Progenitor cell of endocrine pancreas (in vitro differentiated cells): ENCODE data around the gene GMEB2. TPM values are rescaled to one million over a fixed set of nuclear protein-coding genes. Genes with fewer than 3 reads are reported as not detected.
"Not testable (repeated sequence)": the region's sequence is repeated elsewhere in the genome, so short reads cannot be mapped to it uniquely, and the experiment has no call there.

Experiments used
- DNase-seq: peaks from one replicate; pipeline ENCODE4 v3.0.0; 2021; ENCODE audit warnings: low spot score; ENCODE audit not compliant: unreplicated experiment
- H3K27ac Mint-ChIP-seq: 2 replicates; pipeline ENCODE4 v1.8.0; 2021; ENCODE audit warnings: mild to moderate bottlenecking, moderate library complexity, mixed read lengths
- H3K27me3 Mint-ChIP-seq: 2 replicates; pipeline ENCODE4 v1.8.0; 2021; ENCODE audit warnings: mixed read lengths
- H3K36me3 Mint-ChIP-seq: 2 replicates; pipeline ENCODE4 v1.8.0; 2022; ENCODE audit warnings: mixed read lengths; ENCODE audit not compliant: insufficient read depth
- H3K4me1 Mint-ChIP-seq: 2 replicates; pipeline ENCODE4 v1.8.0; 2021; ENCODE audit warnings: low read depth, mixed read lengths
- H3K4me3 Mint-ChIP-seq: 2 replicates; pipeline ENCODE4 v1.8.0; 2021; ENCODE audit warnings: low read depth, mild to moderate bottlenecking, moderate library complexity, mixed read lengths
- H3K9me3 Mint-ChIP-seq: 2 replicates; pipeline ENCODE4 v1.8.0; 2021; ENCODE audit warnings: low read depth, mixed read lengths
- total RNA-seq: library from RNA; stranded (reverse); gene quantifications from 2 replicates; pipeline ENCODE4 v1.2.1, GENCODE V29; 2021
- TF ChIP-seq, protein P1 (sequence below): fragments of 200-600 bp; sonication (generic); IDR thresholded peaks from one replicate; pipeline ENCODE4 v1.5.0; 2021; ENCODE audit warnings: antibody characterized with exemption, mild to moderate bottlenecking; ENCODE audit not compliant: unreplicated experiment

The GMEB2 gene
- total RNA-seq, 1 donor from 2014 or later = 15.1 TPM

DNA sequence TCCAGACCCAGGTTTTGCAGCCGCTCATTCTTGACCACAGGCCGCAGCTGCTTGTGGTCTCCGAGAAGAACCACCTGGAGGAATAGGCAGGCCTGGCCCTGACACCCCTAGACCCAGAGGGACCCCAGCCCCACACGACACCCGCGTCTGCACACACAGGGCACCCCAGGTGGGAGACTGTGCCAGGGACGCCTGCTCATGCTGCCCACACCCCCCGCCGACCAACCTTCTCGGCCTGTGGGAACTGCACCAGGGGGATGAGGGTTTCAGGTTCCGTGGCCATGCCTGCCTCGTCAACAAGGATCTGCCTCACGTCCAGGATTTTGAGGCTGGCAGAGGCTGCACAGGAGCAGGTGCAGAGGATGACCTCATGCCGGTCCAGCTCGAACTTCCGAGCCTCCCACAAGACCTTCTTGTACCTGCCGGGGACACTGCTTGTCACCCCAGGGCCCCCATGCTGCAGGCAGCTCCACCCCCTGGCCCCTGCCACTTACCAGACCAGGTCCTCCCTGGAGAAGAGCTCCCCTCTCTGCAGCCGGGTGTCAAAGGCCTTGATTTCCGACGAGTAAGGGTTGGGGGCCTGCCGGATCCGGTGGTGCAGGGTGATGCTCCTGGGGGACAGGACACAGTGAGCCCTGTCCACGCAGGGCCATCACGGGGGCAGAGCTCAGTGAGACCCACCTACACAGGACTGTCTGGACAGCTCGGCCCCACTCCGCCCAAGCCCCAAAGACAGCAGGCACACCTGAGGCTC is 65.9 kb downstream of the GMEB2 start:
- no peaks in the 10 kb centered on the region for H3K27me3 Mint-ChIP-seq
- H3K4me1 Mint-ChIP-seq = no peaks in the 10 kb centered on the region
- TF ChIP-seq, protein P1, sequence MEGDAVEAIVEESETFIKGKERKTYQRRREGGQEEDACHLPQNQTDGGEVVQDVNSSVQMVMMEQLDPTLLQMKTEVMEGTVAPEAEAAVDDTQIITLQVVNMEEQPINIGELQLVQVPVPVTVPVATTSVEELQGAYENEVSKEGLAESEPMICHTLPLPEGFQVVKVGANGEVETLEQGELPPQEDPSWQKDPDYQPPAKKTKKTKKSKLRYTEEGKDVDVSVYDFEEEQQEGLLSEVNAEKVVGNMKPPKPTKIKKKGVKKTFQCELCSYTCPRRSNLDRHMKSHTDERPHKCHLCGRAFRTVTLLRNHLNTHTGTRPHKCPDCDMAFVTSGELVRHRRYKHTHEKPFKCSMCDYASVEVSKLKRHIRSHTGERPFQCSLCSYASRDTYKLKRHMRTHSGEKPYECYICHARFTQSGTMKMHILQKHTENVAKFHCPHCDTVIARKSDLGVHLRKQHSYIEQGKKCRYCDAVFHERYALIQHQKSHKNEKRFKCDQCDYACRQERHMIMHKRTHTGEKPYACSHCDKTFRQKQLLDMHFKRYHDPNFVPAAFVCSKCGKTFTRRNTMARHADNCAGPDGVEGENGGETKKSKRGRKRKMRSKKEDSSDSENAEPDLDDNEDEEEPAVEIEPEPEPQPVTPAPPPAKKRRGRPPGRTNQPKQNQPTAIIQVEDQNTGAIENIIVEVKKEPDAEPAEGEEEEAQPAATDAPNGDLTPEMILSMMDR = no peak
- H3K36me3 Mint-ChIP-seq = peaks cover 3% of the 10 kb centered on the region
- H3K4me3 Mint-ChIP-seq = no peak overlapping the region
- no peak overlapping the region for H3K27ac Mint-ChIP-seq
- H3K9me3 Mint-ChIP-seq = no peaks in the 10 kb centered on the region
- DNase-seq = no peak

GRCh38 chr20:63560333-63560805 is 66.5 kb downstream of the GMEB2 start:
- no peaks in the 10 kb centered on the region for H3K9me3 Mint-ChIP-seq
- H3K4me3 Mint-ChIP-seq = no peak overlapping the region
- H3K36me3 Mint-ChIP-seq = peaks cover 3% of the 10 kb centered on the region
- H3K27me3 Mint-ChIP-seq = no peaks in the 10 kb centered on the region
- no peak overlapping the region for H3K27ac Mint-ChIP-seq
- no peaks in the 10 kb centered on the region for H3K4me1 Mint-ChIP-seq
- no peak for DNase-seq
- TF ChIP-seq, protein P1 = no peak

- DNase-seq, H3K27me3 Mint-ChIP-seq, H3K27ac Mint-ChIP-seq, H3K4me3 Mint-ChIP-seq, H3K9me3 Mint-ChIP-seq, H3K36me3 Mint-ChIP-seq, H3K4me1 Mint-ChIP-seq: not testable (repeated sequence)
These were observed 67.2 kb downstream of the GMEB2 start for GRCh38 chr20:63559485-63560332.

DNA sequence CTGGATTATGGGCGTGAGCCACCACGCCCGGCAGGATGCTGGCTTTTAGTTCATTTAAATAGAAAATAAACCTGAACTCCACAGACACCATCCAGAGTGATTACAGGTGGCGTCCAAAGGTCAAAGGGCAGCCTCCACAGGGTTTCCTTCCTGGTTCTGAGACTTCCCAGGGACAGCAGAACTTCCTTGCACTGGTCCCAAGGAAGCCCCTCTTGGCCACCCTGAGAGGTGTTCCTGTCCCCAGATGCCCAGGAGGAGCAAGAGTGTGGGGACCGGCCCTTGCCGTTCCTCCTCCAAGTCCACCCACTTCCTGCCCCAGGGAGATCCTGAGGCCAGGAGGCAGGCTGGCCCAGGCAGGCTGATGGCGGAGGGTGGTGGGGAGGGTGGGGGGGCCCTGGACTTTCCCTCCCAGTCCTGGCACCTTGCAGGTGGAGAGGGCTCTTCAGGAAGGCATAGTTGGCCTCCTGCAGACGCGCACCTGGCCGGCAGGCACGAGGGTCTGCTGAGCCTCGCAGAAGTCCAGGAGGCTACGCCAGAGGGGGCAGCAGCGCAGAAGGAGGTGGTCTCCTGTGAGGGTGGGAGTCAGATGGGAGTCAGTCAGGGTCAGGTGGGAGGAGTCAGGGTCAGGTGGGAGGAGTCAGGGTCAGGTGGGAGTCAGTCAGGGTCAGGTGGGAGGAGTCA is 68.0 kb downstream of the GMEB2 start:
- no peaks in the 10 kb centered on the region for H3K27me3 Mint-ChIP-seq
- TF ChIP-seq, protein P1 = no peak
- H3K9me3 Mint-ChIP-seq = no peaks in the 10 kb centered on the region
- no peak overlapping the region for H3K4me3 Mint-ChIP-seq
- DNase-seq = no peak
- H3K36me3 Mint-ChIP-seq = peaks cover 3% of the 10 kb centered on the region
- no peak overlapping the region for H3K27ac Mint-ChIP-seq
- H3K4me1 Mint-ChIP-seq = no peaks in the 10 kb centered on the region

DNA sequence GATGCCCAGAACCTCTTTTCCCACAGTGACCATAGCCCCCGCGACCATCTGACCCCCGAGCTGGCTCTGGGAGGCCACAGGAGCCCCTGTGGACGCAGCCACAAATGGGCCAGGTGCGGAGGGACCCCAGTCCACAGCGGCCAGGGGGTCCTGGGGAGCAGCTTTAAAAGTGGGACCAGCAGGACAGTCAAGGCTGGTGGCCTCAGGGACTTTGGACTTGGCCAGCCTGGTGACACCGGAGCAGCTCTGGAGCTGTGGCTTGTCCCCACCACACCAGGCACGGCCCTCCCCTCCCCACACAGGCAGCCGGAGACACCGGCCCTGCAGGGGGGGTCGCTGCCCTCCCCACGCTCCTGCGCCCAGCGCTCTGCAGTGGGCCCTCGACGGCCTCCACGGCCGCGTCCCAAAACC is 69.4 kb downstream of the GMEB2 start:
- Mint-ChIP-seq H3K4me1 (no peaks in the 10 kb centered on the region), H3K27ac (no peak overlapping the region), H3K4me3 (no peak overlapping the region), H3K27me3 (peaks cover 2% of the 10 kb centered on the region), H3K36me3 (peaks cover 3% of the 10 kb centered on the region), H3K9me3 (no peaks in the 10 kb centered on the region)
- no peak for DNase-seq
- TF ChIP-seq, protein P1 = no peak
